Activated T-helper 1 cell treated with Interleukin-2 at 50 U/mL for 16 hours (primary cell): ENCODE data around the gene PXDN.
"Not testable (repeated sequence)": the region's sequence is repeated elsewhere in the genome, so short reads cannot be mapped to it uniquely, and the experiment has no call there.

Source experiments
- DNase-seq: peaks from one replicate; pipeline ENCODE4 v3.0.0-alpha.2; 2020; ENCODE audit warnings: low read depth

PXDN gene

DNA sequence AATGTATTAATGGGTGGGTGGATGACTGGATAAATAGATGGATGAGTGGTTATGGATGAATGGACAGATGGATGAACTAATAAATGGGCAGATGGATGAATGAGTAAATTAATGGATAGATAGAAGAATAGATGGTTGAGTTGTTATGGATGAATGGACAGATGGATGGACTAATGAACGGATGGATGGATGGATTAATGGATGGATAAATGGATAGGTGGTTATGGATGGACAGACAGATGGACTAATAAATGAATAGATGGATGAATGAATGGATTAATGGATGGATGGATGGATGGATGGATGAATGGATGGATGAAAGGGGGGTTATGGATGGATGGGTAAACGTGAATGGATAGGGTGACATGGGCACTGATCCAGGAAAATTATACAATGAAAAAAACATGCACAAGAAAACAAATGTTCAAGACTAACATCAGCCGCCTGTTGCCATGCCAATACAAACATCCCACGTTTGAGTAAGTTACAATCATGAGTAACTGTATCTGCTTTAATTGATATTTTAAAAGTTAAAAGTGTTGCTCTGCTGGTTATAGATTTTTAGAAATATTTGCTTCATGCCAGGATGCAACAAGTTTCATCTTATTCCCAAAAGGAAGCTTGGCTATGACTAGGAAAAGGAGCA lies 20.8 kb downstream of the PXDN start:
- no peak for DNase-seq

DNA sequence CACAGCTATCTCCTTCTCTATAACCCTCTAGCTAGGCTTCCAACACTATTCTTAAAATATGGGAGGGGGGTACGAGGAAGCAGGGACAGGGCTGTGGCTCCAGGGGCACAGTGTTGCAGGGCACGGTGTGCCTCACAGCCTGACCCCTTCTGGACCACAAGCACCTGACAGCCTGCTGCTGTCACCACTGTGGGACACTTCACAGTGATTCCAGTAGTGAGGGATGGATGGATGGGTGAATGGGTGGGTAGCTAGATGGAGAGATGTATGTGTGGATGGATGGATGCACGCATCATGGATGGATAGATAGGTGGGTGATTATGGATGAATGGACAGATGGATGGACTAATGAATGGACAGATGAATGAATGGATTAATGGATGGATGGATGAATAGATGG lies 21.6 kb downstream of the PXDN start:
- DNase-seq: no peak

DNA sequence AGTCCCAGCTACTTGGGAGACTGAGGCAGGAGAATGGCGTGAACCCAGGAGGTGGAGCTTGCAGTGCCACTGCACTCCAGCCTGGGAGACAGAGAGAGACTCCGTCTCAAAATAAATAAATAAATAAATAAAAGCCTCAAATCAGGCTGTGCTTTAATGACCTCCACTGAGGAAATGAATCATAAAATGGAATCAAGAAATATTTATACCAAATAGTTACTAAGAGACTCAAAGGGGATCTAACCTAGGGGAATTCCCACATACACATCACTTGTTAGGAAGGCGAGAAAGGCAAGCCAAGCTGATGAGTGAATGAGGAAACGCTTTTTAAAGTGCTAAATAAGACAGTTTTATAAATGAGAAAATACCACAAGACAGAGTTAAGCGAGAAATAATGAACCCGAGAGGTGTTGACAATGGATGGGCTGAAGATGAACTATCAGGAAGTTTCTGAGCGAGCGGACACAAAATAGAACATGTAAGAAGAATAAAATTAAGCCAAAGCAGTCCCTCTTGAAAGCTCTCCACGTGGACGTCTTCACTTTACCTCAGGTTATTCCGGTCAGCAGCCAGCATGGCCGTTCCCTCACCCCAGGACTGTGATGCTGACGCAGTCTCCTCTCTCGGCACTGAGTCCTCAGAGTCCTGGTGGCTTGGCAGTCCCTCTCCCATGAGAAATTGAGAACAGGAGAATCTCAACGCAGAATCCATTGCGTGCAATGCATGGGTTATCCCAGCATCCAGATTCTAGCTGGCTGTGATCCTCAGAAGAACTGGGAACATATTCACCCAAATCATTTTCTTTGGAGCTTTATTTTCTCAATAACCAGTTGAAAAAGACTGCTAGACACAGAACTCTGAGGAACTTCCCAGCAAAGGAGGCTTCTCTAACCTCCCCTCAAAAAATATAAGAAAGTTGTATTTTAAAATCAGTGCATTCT lies 22.3 kb downstream of the PXDN start:
- DNase-seq: no peak

DNA sequence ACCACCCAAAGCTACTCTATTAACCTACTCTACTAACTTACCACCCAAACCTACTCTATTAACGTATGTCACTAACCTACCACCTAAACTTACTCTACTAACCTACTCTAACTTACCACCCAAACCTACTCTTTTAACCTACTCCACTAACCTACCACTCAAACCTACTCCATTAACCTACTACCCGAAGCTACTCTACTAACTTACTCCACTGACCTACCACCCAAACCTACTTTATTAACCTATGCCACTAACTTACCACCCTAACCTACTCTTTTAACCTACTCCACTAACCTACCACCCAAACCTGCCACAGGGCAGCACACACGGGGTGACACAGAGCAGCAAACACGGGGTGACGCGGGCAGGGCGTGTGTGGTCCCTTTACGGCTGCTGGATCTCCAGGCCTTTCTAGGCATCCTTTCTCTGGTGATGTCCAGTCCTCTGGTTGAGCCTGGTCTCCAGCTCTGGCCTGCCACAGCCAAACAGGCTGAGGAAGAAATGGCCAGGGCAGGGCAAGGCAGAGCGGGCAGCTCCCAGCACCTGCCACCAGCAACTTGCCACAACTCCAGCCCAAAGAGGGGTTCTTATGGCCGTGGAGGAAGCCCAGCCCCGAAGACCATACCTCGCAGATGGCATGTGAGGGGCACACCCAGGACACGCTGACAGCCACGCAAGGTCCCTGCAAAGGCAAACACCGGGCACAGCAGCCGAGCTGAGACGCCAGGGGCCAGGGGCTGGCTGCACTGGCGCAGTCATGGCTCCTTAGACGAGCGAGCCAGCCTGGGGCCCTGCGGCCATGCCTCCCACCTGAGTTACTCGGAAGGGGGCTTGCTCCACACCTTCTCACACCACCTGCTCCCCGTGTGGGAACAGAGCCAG lies 25.7 kb downstream of the PXDN start:
- DNase-seq: no peak

DNA sequence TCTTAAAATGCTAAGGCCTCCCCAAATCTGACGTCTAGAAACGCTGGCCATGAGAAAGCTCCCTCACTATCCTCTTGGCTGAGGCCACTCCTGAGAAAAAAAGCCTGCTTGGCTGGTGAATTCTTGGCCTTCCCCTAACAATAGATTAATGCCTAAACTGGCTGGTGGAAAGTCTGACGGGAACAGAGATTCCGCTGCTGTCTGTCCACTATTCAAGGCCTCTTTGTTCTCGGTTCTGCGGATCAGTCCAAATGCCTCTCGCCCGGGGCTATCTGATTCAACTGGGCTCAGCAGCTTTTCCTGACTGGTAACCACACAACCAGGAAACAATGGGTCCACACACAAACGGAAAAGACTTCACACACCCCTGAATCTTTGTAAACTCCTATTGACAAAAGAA lies 27.2 kb downstream of the PXDN start:
- DNase-seq: no peak

DNA sequence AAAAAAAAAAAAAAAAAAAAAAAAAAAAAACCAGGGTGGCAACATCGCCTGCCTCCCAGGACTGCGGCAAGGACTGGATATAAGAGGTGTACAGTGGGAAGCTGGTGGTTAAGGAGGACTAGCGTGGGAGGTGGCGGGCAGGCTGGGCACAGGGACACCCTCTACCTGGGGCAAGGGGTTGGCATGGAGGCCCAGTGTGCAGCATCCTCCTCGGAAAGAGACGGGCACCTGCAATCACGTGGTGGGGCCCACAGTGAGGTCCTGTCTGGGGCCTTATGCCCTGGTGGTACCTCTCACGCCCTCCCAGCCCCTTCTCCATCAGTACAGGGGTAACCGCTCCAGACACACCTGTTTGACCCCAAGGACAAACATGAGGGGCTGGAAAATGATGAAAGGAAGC lies 27.9 kb downstream of the PXDN start:
- DNase-seq: no peak

DNA sequence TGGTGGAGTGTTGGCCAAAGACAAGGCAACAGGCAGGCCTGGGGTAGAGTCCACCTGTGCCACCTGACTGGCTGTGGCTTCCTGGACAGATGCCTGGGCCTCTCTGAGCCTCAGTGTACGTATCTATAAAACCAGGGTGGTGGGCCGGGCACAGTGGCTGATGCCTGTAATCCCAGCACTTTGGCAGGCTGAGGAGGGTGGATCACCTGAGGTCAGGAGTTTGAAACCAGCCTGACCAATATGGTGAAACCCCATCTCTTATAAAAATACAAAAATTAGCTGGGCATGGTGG lies 28.4 kb downstream of the PXDN start:
- not testable (repeated sequence) for DNase-seq

DNA sequence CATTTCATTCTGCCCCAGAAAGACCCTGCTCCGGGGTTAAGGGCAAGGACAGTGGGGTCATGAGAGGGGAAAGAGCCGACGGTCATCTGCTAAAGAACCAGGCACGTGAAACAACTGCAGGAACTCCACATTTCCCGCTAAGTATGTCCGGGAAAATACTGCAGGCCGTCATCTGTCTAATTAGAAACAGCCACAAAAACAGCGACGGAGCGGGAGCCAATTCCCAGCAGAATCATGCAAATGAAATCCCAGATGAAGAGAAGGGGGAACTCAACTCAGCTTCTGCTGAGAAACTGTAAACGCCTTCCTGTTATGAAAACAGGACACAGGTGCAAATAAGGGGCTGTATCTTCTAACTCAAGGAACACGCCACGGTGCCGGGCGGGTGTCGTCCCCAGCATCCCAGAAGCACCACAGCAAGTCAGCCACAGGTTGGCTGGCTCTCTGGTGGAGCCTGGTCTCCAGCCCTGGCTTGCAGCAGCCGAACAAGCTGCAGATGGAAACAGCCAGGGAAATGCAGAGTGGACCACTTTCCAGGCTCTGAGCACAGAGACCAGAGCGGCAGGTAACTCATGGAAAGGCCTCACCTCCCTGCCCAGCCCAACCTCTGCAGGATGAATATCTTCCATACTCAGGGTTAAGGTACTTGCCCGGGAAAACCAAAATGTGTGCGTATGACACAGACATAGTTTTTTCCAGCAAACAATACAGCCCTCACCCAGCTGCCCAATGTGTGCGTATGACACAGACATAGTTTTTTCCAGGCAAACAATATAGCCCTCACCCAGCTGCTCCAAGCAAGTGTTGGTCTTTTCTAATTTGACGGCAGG lies 28.9 kb downstream of the PXDN start:
- no peak for DNase-seq

DNA sequence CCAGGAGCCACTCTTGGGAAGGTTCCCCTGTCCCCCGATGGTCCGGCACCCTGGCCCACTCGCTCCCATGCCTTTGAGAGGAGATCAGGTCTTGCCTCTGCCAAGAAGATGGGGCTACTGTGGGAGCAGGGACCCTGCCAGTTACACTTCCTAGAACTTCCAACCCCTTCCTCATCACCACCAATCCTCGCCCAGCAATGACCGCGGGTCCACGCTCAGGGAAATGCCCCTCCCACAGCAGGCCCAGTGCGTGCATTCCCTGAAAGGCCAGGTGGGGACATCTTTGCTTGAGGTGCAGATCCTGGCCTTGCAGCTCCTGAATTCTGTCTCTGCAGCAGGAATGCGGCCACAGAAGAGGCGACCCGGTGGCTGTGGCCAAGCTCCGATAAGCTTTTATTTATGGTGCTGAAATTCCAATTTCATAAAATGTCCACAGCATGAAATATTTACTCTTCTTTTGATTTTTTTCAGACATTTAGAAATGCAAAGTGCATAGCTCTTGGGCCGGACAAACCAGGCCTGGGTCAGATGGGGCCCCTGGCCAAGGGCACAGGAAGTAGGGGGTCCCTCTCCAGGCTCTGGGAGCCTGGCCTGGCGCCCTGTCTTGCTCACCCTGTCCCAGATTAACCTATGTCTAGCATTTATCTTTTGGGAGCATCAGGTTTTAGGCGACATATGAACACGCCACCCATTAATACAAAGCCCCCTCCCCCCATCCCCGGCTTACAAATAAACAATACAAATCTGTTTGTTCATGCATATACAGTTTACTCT lies 29.8 kb downstream of the PXDN start:
- no peak for DNase-seq

DNA sequence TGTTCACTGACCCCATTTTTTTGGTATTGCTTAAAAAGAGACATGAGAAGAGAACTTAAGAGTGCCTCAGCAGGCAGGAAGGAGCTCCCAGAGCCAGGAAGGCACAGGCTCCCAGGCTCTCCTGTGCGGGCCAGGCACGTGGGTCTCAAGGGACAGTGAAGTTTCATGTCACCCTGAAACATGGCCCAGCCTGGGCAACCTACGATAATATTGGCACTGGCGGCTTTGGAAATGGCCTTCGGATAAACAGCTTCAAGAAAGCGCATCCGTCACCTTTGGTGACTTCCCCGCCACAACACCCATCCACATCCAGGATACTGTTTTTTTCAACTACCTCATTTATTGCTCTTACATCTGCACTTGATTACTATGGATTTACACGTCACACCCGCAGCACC lies 30.5 kb downstream of the PXDN start:
- no peak for DNase-seq

DNA sequence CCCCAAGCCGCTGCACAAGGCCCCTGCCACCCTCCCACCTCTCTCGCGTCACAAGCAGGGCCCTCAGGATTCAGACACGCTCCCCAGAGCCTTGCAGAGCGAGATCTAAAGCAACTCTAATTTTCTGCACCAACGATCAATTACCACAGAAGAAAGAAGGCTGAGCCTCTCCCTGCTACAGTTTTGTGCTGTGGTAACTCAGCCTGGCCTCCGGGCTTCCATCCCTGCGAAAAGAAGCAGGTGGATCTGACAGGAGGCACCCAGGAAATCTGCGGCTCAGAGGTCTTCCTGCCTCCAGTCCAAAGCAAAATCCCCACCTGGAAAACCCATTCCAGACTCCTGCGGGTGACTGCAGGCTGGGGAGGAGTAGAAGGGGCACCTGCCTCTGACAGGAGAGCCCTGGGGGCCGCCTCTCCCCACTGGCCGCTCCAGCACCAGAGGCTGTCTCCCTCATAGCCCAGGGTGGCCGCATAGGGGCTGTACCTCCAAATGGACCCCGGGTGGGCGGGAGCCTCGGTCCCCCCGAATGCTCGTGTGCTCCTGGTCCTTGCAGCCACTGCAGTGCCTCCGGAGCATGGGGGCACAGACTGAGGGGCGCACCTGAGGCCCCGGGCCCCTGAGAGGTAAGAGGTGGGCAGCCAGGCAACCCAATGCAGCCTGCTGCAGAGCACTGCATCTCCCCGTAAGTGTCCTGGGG lies 31.0 kb downstream of the PXDN start:
- DNase-seq: no peak

DNA sequence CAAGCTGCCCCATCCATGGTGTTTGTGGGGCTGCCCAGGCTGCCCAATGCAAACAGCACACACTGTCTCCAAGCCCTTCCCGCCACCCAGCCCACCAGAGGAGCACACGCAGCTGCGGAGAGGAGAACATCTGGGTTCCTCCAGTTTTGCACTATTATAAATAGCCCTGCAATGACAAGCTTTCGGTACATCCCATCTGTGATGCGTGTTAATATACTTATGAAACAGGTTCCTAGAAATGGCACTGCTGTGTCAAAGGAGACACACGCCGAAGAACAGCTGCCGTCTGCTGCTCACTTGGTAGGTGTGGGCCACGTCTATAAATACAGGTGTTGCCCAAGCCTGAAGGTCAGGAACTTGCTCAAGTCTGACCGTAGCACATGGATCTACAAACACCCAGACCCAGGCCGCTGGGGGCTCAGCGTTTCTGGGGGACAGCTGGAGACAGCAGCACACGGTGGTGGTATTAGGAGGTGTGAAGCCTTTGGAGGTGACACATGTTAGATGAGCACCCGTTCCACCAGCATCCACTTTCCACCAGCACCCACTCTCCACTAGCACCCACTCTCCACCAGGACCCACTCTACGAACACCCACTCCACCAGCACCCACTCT lies 34.3 kb downstream of the PXDN start:
- no peak for DNase-seq

DNA sequence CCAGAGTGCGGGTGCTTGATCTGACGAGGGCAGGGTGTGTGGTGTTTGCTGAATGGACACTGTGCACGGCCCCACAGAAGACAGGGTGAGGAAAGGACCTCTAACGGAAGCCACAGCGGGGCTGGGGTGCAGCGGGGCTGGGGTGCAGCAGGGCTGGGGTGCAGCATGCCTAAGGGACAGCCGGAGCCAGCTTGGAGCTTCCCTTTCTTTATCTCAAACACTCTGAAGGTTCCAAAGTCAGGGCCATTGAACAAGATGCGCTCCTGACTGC lies 35.0 kb downstream of the PXDN start:
- no peak for DNase-seq

DNA sequence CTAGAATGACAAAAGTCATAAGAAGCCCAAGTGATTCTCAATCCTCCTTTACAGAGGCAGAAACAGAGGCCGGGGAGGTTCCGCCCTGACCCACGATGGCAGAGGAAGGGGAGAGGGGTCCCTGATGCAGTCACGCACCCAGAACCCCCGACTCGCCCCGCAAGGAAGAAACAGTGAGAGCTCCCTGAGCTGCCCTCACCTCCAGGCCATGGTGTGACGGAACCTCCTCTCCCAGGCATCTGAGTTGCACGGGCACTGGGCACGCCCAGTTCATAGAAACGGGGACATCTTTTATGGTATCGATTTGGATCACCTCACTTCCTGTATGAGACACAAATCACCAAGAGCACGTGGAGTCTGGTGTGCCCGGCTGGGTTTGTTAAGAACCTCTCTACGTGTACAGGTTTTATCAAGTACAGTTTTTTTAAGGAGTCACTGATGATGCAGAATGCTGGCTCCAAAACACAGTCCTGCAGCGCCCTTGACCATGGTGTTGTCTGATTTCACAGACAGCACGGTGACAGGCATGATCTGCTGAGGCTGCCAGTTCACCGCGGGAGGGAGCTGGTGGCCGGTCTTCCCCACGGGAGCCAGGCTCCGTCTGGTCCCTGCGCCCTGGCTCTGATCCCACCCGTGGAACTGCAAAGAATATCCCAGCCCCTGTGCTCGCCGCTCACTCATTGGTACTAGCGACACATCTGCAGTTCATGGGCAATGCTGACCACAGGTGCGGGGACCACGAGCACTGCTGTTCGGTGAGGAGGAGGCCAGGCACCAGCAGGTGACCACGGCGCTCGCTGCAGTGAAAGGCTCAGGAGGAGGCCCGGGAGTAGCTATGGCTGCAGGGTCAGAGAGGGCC lies 35.6 kb downstream of the PXDN start:
- no peak for DNase-seq

DNA sequence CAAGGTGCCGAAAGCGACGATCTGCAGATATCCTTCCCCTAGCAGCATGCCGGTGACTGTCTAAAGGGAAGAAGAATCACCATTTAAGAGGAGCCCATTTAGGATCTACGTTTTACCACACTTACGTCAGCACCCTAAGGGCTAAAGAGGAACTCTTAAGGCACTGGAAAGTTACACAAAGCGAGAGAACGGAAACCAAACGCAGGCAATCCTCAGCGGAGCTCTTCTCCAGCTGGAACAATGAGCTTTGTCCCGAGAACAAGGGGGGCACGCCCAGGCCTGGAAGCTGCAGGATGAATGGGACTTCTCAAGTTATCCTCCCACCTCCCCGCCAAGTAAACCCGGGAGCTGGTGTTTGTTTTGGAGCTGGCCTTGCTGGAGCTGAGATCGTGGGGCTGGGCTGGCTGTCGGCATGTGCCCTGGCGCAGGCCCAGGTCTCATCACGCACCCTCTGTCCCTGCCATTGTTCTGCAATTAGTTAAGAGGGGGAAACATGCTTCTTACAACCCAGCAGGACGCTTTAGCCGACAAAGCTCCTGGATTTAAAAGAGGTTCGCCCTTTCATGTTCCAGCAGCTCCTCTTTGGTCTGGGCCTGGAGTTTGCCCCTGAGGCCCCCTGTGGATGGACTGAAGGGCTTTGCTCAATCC lies 36.4 kb downstream of the PXDN start:
- no peak for DNase-seq

DNA sequence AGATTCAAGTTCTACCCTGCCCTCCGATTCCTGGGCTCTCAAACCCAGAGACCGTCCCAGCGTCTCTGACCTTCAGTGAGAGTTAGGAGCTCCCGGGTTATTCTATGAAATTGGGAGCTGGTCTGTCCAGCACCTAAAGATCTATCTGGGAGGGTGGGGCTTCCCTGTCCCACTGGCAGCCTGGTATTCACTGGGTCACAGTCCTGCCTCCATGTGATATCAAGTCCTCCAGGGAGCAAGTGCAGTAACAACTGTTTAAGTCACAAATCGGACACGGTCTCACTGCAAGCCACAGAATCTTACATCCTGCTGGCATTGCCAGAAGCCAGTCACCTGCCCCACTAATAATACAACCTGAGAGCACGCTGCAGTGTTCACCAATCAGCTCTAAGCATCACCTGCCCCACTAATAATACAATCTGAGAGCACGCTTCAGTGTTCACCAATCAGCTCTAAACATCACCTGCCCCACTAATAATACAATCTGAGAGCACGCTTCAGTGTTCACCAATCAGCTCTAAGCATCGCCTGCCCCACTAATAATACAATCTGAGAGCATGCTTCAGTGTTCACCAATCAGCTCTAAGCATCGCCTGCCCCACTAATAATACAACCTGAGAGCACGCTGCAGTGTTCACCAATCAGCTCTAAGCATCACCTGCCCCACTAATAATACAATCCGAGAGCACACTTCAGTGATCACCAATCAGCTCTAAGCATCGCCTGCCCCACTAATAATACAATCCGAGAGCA lies 38.0 kb downstream of the PXDN start:
- DNase-seq: not testable (repeated sequence)

DNA sequence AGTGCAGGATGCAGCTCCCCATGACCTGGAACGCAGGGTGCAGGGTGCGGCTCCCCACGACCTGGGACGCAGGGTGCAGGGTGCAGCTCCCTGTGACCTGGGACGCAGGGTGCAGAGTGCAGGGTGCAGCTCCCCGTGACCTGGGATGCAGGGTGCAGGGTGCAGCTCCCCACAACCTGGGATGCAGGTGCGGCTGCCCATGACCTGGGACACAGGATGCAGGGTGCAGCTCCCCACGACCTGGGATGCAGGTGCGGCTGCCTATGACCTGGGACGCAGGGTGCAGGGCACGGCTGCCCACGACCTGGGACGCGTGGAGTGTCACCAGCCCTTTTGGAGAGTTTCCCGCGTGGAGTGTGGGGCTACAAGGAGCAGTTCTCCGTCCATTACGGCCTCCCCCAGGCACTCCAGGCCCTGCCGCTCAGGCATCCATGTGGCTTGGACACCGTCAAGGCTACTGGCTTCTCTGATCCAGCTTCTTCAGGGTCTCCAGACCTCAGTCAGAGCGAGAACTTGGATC lies 38.7 kb downstream of the PXDN start:
- no peak for DNase-seq
